MM.1S (cell line): ENCODE measurements around the gene IL23R.

Source experiments
- DNase-seq: peaks from one replicate; pipeline ENCODE4 v3.0.0-alpha.2; 2015
- H2AFZ ChIP-seq: fragments of 300-600 bp; sonication (generic); 2 replicates; pipeline ENCODE4 v1.6.0; 2016; ENCODE audit warnings: antibody characterized with exemption, low read length
- H3F3A ChIP-seq: fragments of 300-600 bp; sonication (generic); 2 replicates; pipeline ENCODE4 v1.6.1; 2016; ENCODE audit warnings: mild to moderate bottlenecking, antibody characterized with exemption, low read length, moderate library complexity, mixed read lengths; ENCODE audit not compliant: insufficient read depth
- H3K27ac ChIP-seq: fragments of 300-600 bp; sonication (generic); 2 replicates; pipeline ENCODE4 v1.5.1; 2016; ENCODE audit warnings: mild to moderate bottlenecking, low read length
- H3K27me3 ChIP-seq: fragments of 300-600 bp; sonication (generic); replicated peaks from 2 replicates; pipeline ENCODE4 v1.6.0; 2016; ENCODE audit warnings: low read length; ENCODE audit not compliant: insufficient read depth
- H3K36me3 ChIP-seq: fragments of 300-600 bp; sonication (generic); replicated peaks from 2 replicates; pipeline ENCODE4 v1.6.1; 2016; ENCODE audit warnings: mild to moderate bottlenecking, low read length, mixed read lengths; ENCODE audit not compliant: insufficient read depth
- H3K4me1 ChIP-seq: fragments of 300-600 bp; sonication (generic); 2 replicates; pipeline ENCODE4 v1.6.1; 2016; ENCODE audit warnings: low read length, mixed read lengths
- H3K4me2 ChIP-seq: fragments of 300-600 bp; sonication (generic); 2 replicates; pipeline ENCODE4 v1.6.0; 2016; ENCODE audit warnings: low read depth, low read length
- H3K4me3 ChIP-seq: fragments of 300-600 bp; sonication (generic); 2 replicates; pipeline ENCODE4 v1.5.1; 2016; ENCODE audit warnings: low read length, mixed read lengths
- H3K79me2 ChIP-seq: fragments of 300-600 bp; sonication (generic); 2 replicates; pipeline ENCODE4 v1.6.1; 2016; ENCODE audit warnings: mixed run types, low read length, mixed read lengths
- H3K9ac ChIP-seq: fragments of 300-600 bp; sonication (generic); 2 replicates; pipeline ENCODE4 v1.6.1; 2016; ENCODE audit warnings: low read length, mixed read lengths
- H3K9me2 ChIP-seq: fragments of 300-600 bp; sonication (generic); replicated peaks from 2 replicates; pipeline ENCODE4 v1.6.1; 2016; ENCODE audit warnings: mild to moderate bottlenecking, low read length, mixed read lengths; ENCODE audit not compliant: insufficient read depth
- H3K9me3 ChIP-seq: fragments of 300-600 bp; sonication (generic); replicated peaks from 2 replicates; pipeline ENCODE4 v1.6.1; 2016; ENCODE audit warnings: mild to moderate bottlenecking, low read length, mixed read lengths; ENCODE audit not compliant: insufficient read depth
- H4K20me1 ChIP-seq: fragments of 300-600 bp; sonication (generic); 2 replicates; pipeline ENCODE4 v1.6.1; 2016; ENCODE audit warnings: mild to moderate bottlenecking, low read length, moderate library complexity, mixed read lengths; ENCODE audit not compliant: insufficient read depth
- CTCF ChIP-seq: fragments of 300-600 bp; sonication (generic); IDR thresholded peaks from 2 replicates; pipeline ENCODE4 v1.5.1; 2016; ENCODE audit warnings: antibody characterized with exemption, low read length, mixed read lengths
- EZH2 ChIP-seq: fragments of 300-600 bp; sonication (generic); optimal IDR thresholded peaks from 2 replicates; pipeline ENCODE3; 2017; ENCODE audit warnings: low read depth, mild to moderate bottlenecking, antibody characterized with exemption, low read length, mixed read lengths
- EZH2phosphoT487 ChIP-seq: fragments of 300-600 bp; sonication (generic); IDR thresholded peaks from 2 replicates; pipeline ENCODE4 v1.6.1; 2018; ENCODE audit warnings: antibody characterized with exemption, low read length

The IL23R gene, protein sequence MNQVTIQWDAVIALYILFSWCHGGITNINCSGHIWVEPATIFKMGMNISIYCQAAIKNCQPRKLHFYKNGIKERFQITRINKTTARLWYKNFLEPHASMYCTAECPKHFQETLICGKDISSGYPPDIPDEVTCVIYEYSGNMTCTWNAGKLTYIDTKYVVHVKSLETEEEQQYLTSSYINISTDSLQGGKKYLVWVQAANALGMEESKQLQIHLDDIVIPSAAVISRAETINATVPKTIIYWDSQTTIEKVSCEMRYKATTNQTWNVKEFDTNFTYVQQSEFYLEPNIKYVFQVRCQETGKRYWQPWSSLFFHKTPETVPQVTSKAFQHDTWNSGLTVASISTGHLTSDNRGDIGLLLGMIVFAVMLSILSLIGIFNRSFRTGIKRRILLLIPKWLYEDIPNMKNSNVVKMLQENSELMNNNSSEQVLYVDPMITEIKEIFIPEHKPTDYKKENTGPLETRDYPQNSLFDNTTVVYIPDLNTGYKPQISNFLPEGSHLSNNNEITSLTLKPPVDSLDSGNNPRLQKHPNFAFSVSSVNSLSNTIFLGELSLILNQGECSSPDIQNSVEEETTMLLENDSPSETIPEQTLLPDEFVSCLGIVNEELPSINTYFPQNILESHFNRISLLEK

DNA sequence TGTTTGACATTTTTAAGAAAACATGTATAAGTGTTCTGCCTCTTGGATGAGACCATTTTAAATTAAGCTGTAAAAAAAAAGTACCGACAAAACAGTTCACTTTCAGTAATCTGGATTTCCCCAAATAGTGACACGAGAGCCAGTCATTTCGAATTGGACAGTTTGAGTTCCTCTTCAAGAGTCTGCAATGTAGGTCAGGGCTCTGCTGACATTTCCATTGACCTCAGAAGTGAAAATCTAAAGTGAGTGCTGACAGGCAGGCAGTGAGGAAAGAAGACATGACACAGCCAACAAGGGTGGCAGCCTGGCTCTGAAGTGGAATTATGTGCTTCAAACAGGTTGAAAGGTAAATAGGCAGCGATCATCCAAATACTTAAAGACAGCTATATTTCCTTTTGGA, at the start of gene IL23R:
Gene IL23R (plus strand): TSS at position 259 of the 400 bp plus-strand sequence. CDS start 1,667 bp downstream, outside the sequence.
- no peak within 1 kb of the TSS for H3K27ac ChIP-seq
- no peak within 1 kb of the TSS for H3K4me2 ChIP-seq
- H3K27me3 ChIP-seq, result no peaks in the 10 kb centered on the region
- no peak within 1 kb of the TSS for H3K9ac ChIP-seq
- H4K20me1 ChIP-seq, result no peaks in the 10 kb centered on the region
- H3K79me2 ChIP-seq, result no peaks in the 10 kb centered on the region
- H3F3A ChIP-seq, result no peaks in the 10 kb centered on the region
- H3K36me3 ChIP-seq, result no peaks in the 10 kb centered on the region
- no peaks in the 10 kb centered on the region for H3K9me2 ChIP-seq
- H3K4me3 ChIP-seq, result no peak within 1 kb of the TSS
- H3K4me1 ChIP-seq, result no peaks in the 10 kb centered on the region
- no peaks in the 10 kb centered on the region for H3K9me3 ChIP-seq
- no peak for DNase-seq
- H2AFZ ChIP-seq, result no peak within 1 kb of the TSS
- TF ChIP-seq EZH2phosphoT487, result no peak
- no peak for TF ChIP-seq CTCF
- TF ChIP-seq EZH2, result no peak

GRCh38 chr1:67118191-67118590, 48.1 kb upstream of the IL23R start:
- Histone ChIP-seq H3K4me3 (no peak overlapping the region), H3K79me2 (no peaks in the 10 kb centered on the region), H2AFZ (no peak overlapping the region), H3K9me2 (no peaks in the 10 kb centered on the region), H4K20me1 (no peaks in the 10 kb centered on the region), H3K9me3 (no peaks in the 10 kb centered on the region), H3K27me3 (no peaks in the 10 kb centered on the region), H3K4me2 (no peak overlapping the region), H3K9ac (no peak overlapping the region), H3K4me1 (no peaks in the 10 kb centered on the region), H3F3A (no peaks in the 10 kb centered on the region), H3K36me3 (no peaks in the 10 kb centered on the region), H3K27ac (no peak overlapping the region)
- no peak for DNase-seq
- no peak for TF ChIP-seq CTCF
- no peak for TF ChIP-seq EZH2
- TF ChIP-seq EZH2phosphoT487, result no peak

DNA sequence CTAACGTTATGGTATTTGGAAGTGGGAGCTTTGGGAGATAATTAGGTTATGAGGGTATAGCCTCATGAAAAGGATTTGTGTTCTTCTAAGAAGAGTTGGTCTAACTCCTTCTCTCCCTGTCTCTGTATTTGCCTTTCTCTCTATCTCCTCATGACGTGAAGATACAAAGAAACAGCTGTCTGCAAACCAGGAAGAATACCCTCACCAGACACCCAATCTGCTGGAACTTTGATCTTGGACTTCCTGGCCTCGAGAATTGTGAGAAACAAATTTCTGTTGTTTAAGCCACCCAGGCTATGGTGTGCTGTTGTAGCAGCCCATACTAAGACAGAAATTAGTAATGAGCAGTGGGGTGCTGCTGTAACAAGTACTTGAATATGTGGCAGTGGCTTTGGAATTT, 47.6 kb upstream of the IL23R start:
- Histone ChIP-seq H3K27me3 (no peaks in the 10 kb centered on the region), H3K9me3 (no peaks in the 10 kb centered on the region), H3K9ac (no peak overlapping the region), H4K20me1 (no peaks in the 10 kb centered on the region), H3K4me1 (no peaks in the 10 kb centered on the region), H3K9me2 (no peaks in the 10 kb centered on the region), H3K27ac (no peak overlapping the region), H3K4me3 (no peak overlapping the region), H3K36me3 (no peaks in the 10 kb centered on the region), H3K4me2 (no peak overlapping the region), H3F3A (no peaks in the 10 kb centered on the region), H2AFZ (no peak overlapping the region), H3K79me2 (no peaks in the 10 kb centered on the region)
- DNase-seq, result no peak
- TF ChIP-seq EZH2 (no peak), CTCF (no peak), EZH2phosphoT487 (no peak)
